Measurements from ENCODE around the gene IRX4. TPM values are rescaled to one million over a fixed set of nuclear protein-coding genes. Genes with fewer than 3 reads are reported as not detected.
A peak's percentile ranks its signal among the peaks of the same experiment; 100 is the strongest.

Gene IRX4
- total RNA-seq, 1 donor from 2014 or later = not detected

DNA sequence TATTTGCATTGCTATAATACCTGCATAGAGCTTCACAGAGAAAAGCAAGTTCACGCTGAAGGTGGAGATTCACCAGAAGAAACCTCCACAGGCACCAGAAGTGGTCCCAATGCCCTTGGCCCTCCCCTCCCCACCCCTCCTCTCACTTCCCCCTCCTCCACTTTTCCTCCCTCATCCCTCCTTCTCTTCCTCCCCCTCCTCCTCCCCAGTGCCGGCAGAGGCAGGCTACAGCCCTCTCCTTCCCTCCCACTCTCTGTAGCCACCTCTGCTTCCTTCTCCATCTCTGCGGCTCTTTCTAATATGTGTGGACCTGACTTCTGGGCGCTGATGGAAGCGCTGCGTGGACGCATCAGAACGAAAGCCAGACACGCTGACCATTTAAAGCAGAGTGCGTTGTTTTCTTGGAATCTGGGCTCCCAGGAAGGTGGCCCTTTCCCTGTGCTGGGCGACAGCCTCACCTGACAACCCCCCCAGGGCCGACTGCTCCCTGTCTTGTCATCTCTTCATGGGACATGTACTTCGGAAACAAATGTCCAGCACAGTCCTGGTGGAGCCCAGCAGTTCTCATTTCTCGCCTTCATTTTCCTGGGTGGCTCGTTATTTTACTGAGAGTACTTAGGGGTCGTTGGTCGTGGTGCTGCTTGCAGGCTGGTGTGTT is 52.0 kb downstream of the IRX4 start:
- peaks cover 12% of the 10 kb centered on the region for H3K4me1 Mint-ChIP-seq
- DNase-seq (ENCODE audit: low spot score in 2 of 2, unreplicated experiment in 2 of 2) = no peak
- H3K27me3 Mint-ChIP-seq (ENCODE audit: low read depth) = peaks cover 24% of the 10 kb centered on the region
- H3K36me3 Mint-ChIP-seq = peaks cover 6% of the 10 kb centered on the region
- H3K27ac Mint-ChIP-seq = no peak overlapping the region
- no peaks in the 10 kb centered on the region for H3K9me3 Mint-ChIP-seq
- TF ChIP-seq, protein P1, sequence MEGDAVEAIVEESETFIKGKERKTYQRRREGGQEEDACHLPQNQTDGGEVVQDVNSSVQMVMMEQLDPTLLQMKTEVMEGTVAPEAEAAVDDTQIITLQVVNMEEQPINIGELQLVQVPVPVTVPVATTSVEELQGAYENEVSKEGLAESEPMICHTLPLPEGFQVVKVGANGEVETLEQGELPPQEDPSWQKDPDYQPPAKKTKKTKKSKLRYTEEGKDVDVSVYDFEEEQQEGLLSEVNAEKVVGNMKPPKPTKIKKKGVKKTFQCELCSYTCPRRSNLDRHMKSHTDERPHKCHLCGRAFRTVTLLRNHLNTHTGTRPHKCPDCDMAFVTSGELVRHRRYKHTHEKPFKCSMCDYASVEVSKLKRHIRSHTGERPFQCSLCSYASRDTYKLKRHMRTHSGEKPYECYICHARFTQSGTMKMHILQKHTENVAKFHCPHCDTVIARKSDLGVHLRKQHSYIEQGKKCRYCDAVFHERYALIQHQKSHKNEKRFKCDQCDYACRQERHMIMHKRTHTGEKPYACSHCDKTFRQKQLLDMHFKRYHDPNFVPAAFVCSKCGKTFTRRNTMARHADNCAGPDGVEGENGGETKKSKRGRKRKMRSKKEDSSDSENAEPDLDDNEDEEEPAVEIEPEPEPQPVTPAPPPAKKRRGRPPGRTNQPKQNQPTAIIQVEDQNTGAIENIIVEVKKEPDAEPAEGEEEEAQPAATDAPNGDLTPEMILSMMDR (IDR thresholded peaks at IDR 0.05; ENCODE audit: unreplicated experiment) = no peak
- H3K4me3 Mint-ChIP-seq = no peak overlapping the region

DNA sequence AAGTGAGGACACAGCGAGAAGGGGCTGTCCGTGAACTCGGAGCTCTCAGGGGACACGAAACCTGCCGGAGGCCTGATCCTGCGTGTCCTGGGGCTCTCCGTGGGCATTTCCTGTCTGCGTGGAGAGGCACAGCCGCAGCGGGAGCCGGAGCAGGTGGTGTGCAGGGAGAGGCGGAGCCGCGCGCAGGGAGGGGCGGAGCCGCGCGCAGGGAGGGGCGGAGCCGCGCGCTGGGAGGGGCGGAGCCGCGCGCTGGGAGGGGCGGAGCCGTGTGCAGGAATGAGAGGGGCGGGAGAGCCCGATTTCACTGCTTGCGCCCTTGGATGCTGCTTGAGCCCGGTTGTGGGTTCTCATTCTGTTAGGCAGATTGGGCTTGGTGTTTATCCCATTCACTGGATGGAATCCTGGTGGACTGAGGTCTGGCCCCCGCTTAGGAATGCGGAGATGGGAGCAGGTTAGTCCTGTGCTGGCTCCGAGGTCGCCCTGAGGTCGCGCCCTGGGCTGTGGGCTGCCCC is 54.8 kb downstream of the IRX4 start:
- TF ChIP-seq, protein P1 (IDR thresholded peaks at IDR 0.05; ENCODE audit: unreplicated experiment) = no peak
- peaks cover 12% of the 10 kb centered on the region for H3K4me1 Mint-ChIP-seq
- peaks cover 9% of the 10 kb centered on the region for H3K27me3 Mint-ChIP-seq (ENCODE audit: low read depth)
- H3K9me3 Mint-ChIP-seq = no peaks in the 10 kb centered on the region
- H3K36me3 Mint-ChIP-seq = peaks cover 10% of the 10 kb centered on the region
- DNase-seq (ENCODE audit: low spot score in 2 of 2, unreplicated experiment in 2 of 2) = no peak
- peak overlapping the region; percentile 36 for H3K4me3 Mint-ChIP-seq
- no peak overlapping the region for H3K27ac Mint-ChIP-seq

Other genes with a start within 250 kb of the IRX4 start
- 38.0 to 43.8 TPM (median 41.0 TPM) in 3 replicates for gene MRPL36, start 83.1 kb downstream of the IRX4 start, total RNA-seq
- gene NDUFS6, start 81.5 kb downstream of the IRX4 start, total RNA-seq = 26.7 to 29.7 TPM (median 28.0 TPM) in 3 replicates

Data from mesothelial cell of epicardium (in vitro differentiated cells).